LHCN-M2 (cell line): ENCODE results near the gene HSPA1B. TPM values are rescaled to one million over a fixed set of nuclear protein-coding genes. Genes with fewer than 3 reads are reported as not detected.

Experiments
- DNase-seq: peaks from one replicate; pipeline ENCODE4 v3.0.0-alpha.2; 2012; ENCODE audit warnings: low read depth
- total RNA-seq: library from RNA; depleted of rRNA; stranded (reverse); fragments of >200 nt; gene quantifications from 2 replicates; pipeline ENCODE4 v1.2.3, GENCODE V29; 2014; rRNA removed

The HSPA1B gene
- total RNA-seq, 1 experiment from 2014 or later, result 86.1 TPM

DNA sequence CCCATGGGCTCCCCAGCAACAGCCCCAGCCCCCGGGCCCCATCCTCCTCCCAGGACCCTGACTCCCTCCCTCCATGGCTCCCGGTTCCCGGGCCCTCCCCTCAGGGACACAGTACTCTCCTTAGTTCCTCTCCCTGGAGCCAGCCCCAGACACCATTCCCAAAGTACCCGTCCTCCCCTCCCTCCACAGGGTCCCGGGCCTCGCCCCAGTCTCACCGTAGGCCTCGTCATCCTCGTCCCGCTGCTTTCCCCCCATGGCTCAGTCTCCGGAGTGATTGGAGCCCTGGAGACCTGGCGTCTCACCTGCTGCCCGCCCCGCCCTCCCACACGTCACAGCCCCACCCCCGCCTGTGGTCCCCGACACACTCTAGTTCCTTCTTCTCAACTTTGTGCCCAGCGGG, 51.2 kb downstream of the HSPA1B start, which contains the start of gene SLC44A4:
SLC44A4 (minus strand) TSS at position 272 of the 400 bp plus-strand sequence; CDS start at position 255, 17 bp downstream.
- no peak for DNase-seq

- no peak for DNase-seq
These were observed 51.6 kb downstream of the HSPA1B start for GRCh38 chr6:31879143-31879542.

Other genes starting within 250 kb of the HSPA1B start
- gene LTB, start 245.3 kb upstream of the HSPA1B start, total RNA-seq, result not detected in 2 replicates
- gene LST1, start 241.5 kb upstream of the HSPA1B start, total RNA-seq, result not detected in 2 replicates
- not detected in 2 replicates for gene NCR3, start 234.7 kb upstream of the HSPA1B start, total RNA-seq
- not detected in 2 replicates for gene AIF1, start 212.5 kb upstream of the HSPA1B start, total RNA-seq
- 75.9 and 81.7 TPM in 2 replicates for gene PRRC2A, start 207.0 kb upstream of the HSPA1B start, total RNA-seq
- gene BAG6, start 175.1 kb upstream of the HSPA1B start, total RNA-seq, result 180 and 219 TPM in 2 replicates
- 3.9 and 4.4 TPM in 2 replicates for gene APOM, start 171.8 kb upstream of the HSPA1B start, total RNA-seq
- 30.0 and 31.3 TPM in 2 replicates for gene C6orf47, start 167.0 kb upstream of the HSPA1B start, total RNA-seq
- gene GPANK1, start 162.7 kb upstream of the HSPA1B start, total RNA-seq, result 28.5 and 31.2 TPM in 2 replicates
- gene CSNK2B, start 161.7 kb upstream of the HSPA1B start, total RNA-seq, result 292 and 320 TPM in 2 replicates
- 2.4 and 4.0 TPM in 2 replicates for gene LY6G5B, start 157.8 kb upstream of the HSPA1B start, total RNA-seq
- gene LY6G5C, start 146.7 kb upstream of the HSPA1B start, total RNA-seq, result 1.4 and 3.2 TPM in 2 replicates
- 45.8 and 50.5 TPM in 2 replicates for gene ABHD16A, start 124.4 kb upstream of the HSPA1B start, total RNA-seq
- not detected in 2 replicates for gene LY6G6F, start 120.9 kb upstream of the HSPA1B start, total RNA-seq
- not detected in 2 replicates for gene LY6G6D, start 112.4 kb upstream of the HSPA1B start, total RNA-seq
- 0.51 TPM in 1 of 2 replicates, not detected in the other for gene LY6G6C, start 106.0 kb upstream of the HSPA1B start, total RNA-seq
- gene MPIG6B, start 104.4 kb upstream of the HSPA1B start, total RNA-seq, result not detected in 2 replicates
- 78.4 and 85.8 TPM in 2 replicates for gene DDAH2, start 98.4 kb upstream of the HSPA1B start, total RNA-seq
- 771 and 894 TPM in 2 replicates for gene CLIC1, start 91.2 kb upstream of the HSPA1B start, total RNA-seq
- gene MSH5, start 87.7 kb upstream of the HSPA1B start, total RNA-seq, result 13.2 and 16.5 TPM in 2 replicates
- gene SAPCD1, start 65.1 kb upstream of the HSPA1B start, total RNA-seq, result 1.5 and 2.7 TPM in 2 replicates
- not detected in 2 replicates for gene VWA7, start 50.4 kb upstream of the HSPA1B start, total RNA-seq
- 63.2 and 68.7 TPM in 2 replicates for gene VARS1, start 32.0 kb upstream of the HSPA1B start, total RNA-seq
- 78.7 and 88.2 TPM in 2 replicates for gene LSM2, start 20.8 kb upstream of the HSPA1B start, total RNA-seq
- 0.71 and 1.5 TPM in 2 replicates for gene HSPA1L, start 12.5 kb upstream of the HSPA1B start, total RNA-seq
- gene HSPA1A, start 12.2 kb upstream of the HSPA1B start, total RNA-seq, result 98.9 and 101 TPM in 2 replicates
- 43.9 and 57.2 TPM in 2 replicates for gene NEU1, start 35.1 kb downstream of the HSPA1B start, total RNA-seq
- gene SLC44A4, start 51.3 kb downstream of the HSPA1B start, total RNA-seq, result 0.06 TPM in 1 of 2 replicates, not detected in the other
- 58.6 and 60.5 TPM in 2 replicates for gene EHMT2, start 70.0 kb downstream of the HSPA1B start, total RNA-seq
- 1.2 and 3.0 TPM in 2 replicates for gene ZBTB12, start 74.3 kb downstream of the HSPA1B start, total RNA-seq
- gene C2, start 100.0 kb downstream of the HSPA1B start, total RNA-seq, result 0.86 and 1.2 TPM in 2 replicates
- gene CFB, start 118.4 kb downstream of the HSPA1B start, total RNA-seq, result 1.1 and 1.4 TPM in 2 replicates
- 129 TPM in 2 replicates for gene NELFE, start 131.2 kb downstream of the HSPA1B start, total RNA-seq
- gene SKIC2, start 131.4 kb downstream of the HSPA1B start, total RNA-seq, result 40.0 and 44.1 TPM in 2 replicates
- 19.1 and 19.5 TPM in 2 replicates for gene DXO, start 144.4 kb downstream of the HSPA1B start, total RNA-seq
- gene C4A, start 154.3 kb downstream of the HSPA1B start, total RNA-seq, result 1.9 and 2.2 TPM in 2 replicates
- gene C4B, start 187.1 kb downstream of the HSPA1B start, total RNA-seq, result 1.8 and 3.5 TPM in 2 replicates
- 0.13 TPM in 1 of 2 replicates, not detected in the other for gene CYP21A2, start 210.7 kb downstream of the HSPA1B start, total RNA-seq